ENCODE data around the gene TUBG1.
"Not testable (repeated sequence)": the region's sequence is repeated elsewhere in the genome, so short reads cannot be mapped to it uniquely, and the experiment has no call there.

GRCh38 chr17:42659932-42660274 lies 50.4 kb downstream of the TUBG1 start:
- TF ChIP-seq POLR2A, POLR2AphosphoS5 (IDR thresholded peaks at IDR 0.05): not testable (repeated sequence)
- TF ChIP-seq, protein P1, sequence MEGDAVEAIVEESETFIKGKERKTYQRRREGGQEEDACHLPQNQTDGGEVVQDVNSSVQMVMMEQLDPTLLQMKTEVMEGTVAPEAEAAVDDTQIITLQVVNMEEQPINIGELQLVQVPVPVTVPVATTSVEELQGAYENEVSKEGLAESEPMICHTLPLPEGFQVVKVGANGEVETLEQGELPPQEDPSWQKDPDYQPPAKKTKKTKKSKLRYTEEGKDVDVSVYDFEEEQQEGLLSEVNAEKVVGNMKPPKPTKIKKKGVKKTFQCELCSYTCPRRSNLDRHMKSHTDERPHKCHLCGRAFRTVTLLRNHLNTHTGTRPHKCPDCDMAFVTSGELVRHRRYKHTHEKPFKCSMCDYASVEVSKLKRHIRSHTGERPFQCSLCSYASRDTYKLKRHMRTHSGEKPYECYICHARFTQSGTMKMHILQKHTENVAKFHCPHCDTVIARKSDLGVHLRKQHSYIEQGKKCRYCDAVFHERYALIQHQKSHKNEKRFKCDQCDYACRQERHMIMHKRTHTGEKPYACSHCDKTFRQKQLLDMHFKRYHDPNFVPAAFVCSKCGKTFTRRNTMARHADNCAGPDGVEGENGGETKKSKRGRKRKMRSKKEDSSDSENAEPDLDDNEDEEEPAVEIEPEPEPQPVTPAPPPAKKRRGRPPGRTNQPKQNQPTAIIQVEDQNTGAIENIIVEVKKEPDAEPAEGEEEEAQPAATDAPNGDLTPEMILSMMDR (IDR thresholded peaks at IDR 0.05), result not testable (repeated sequence)

Data from upper lobe of left lung (tissue), 4 donors.